HG03457 (cell line): ENCODE data around the gene IFT88.
A peak's percentile ranks its signal among the peaks of the same experiment; 100 is the strongest.

Experiments used
- ATAC-seq: cut with Tn5 transposase; IDR thresholded peaks from one replicate; pipeline ENCODE4 v1.9.1; 2021; ENCODE audit warnings: moderate number of reproducible peaks; ENCODE audit not compliant: unreplicated experiment

The IFT88 gene

GRCh38 chr13:20684546-20684945, 117.6 kb downstream of the IFT88 start:
- ATAC-seq: no peak

GRCh38 chr13:20685092-20685491, 118.1 kb downstream of the IFT88 start:
- ATAC-seq: no peak

DNA sequence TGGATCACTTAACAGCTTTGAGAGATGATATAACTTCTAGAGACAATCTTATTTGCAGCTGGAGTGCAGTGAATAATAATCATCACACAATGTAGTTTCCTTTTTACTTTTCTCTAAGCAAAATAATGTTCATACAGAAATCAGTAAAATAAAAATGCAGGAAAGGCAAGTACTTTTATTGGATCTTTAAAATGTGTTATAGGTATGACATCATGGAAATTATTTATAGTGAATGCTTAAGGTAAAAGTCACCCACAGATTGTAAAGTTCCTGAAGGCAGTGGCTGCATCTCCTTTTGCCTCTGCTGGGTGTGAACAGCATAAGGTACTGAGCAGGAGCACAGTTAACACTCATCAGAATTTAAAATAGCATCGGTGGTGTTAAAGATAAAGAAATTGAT, 119.2 kb downstream of the IFT88 start:
- ATAC-seq: no peak

- no peak for ATAC-seq
These were observed 120.1 kb downstream of the IFT88 start for GRCh38 chr13:20686863-20687579.

DNA sequence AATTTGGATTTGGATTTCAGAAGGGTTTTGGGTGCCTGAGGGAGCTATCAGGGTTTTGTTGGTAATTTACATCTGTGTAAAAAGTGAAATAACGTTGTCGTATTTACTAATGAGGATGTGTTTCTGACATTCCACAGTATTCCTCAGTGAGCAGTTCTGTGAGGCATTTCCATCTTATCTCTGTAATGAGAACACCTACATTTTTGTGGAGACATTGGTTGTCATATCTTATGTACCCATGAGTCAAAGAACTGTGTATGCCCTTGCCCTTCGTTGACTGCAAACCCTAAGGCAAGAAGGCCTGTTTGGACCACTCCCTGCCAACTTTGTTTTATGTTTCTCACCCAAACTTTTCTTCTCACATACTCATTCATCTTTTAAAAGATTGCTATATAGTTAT, 122.3 kb downstream of the IFT88 start:
- no peak for ATAC-seq

- no peak for ATAC-seq
These were observed 124.7 kb downstream of the IFT88 start for GRCh38 chr13:20691616-20692015.

DNA sequence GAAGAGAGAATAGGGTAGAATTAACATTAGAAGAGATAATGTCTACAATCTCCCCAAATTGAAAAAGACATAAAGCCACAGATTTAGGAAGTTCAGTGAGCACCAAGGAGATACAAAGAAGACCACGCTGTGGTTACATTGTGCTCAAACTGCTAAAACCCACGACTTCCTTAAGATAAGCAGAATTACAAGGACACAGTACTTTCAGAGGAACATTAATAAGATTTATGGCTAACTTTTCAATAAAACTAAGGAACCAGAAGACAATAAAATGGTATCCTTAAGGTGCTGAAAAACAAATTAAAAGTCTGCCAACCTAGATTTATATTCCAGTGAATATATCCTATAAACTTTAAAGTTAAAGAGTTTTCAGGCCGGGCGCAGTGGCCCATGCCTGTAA, 129.1 kb downstream of the IFT88 start:
- no peak for ATAC-seq

- no peak for ATAC-seq
These were observed 132.8 kb downstream of the IFT88 start for GRCh38 chr13:20699715-20700114.

- ATAC-seq: no peak
These were observed 133.3 kb downstream of the IFT88 start for GRCh38 chr13:20700288-20700687.

GRCh38 chr13:20701461-20701860, 134.5 kb downstream of the IFT88 start:
- ATAC-seq: no peak

DNA sequence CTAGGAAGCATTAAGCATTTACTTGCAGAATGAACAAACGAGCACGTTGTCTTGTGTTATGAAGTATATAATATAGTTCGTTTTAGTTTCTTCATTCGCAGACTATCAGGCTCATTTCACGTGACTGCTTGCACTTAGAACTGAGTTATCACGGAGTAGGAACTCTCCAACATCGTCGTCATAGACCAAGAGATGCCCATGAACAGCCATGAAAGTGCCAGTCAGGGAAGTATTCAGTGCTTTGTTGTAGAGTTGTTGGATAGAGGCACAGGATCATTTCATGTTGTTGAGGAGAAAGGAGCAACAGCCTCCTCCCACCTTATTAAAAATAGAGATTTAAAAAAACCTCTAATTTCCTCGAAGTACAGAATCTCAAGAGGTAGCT, 135.6 kb downstream of the IFT88 start:
- no peak for ATAC-seq

DNA sequence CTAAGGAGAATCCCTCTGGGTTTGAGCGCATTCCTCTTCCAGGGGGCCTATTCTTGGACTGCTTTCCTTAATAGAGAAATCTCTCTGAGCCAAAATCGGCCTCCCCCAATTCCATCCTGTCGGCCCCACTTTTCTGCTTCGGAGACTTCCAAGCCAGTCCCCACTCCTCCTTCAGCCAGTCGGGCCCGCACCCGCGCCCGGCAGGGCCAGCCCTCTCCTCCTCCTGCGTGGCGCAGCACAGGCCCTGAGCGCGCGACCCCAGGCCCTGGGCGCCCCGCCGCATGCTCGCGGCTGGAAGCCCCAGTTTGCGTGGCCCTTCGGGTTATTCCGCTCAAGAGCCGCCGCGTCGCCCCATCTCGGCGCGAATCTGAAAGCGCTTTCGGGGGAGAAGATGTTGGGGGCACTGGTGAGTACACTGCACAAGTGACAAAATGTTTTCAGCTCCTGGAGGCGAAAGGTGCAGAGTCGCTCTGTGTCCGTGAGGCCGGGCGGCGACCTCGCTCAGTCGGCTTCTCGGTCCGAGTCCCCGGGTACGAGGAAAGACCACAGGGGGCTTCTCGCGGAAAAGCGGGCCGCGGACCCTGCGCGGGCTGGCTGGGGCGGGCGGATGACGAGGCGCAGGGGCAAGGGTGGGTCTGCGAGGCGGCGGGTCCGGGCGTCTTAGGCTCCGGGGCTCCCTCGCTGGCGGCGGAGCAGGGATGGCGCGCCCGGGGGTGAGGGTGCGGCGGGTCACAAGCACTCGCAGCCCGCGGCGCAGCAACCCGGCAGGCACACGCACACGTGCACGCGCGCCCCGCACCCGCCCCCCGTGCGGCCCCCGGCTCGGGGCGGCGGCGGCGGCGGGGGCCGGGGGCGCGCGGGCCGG, 136.2 kb downstream of the IFT88 start, which contains the start of gene IL17D:
TSS of gene IL17D (plus strand) at position 785 of the 865 bp plus-strand sequence. CDS start 303 bp downstream, outside the sequence.
- ATAC-seq: peak; percentile 29

- ATAC-seq: peak; percentile 81
These were observed 137.0 kb downstream of the IFT88 start for GRCh38 chr13:20703780-20704458.

DNA sequence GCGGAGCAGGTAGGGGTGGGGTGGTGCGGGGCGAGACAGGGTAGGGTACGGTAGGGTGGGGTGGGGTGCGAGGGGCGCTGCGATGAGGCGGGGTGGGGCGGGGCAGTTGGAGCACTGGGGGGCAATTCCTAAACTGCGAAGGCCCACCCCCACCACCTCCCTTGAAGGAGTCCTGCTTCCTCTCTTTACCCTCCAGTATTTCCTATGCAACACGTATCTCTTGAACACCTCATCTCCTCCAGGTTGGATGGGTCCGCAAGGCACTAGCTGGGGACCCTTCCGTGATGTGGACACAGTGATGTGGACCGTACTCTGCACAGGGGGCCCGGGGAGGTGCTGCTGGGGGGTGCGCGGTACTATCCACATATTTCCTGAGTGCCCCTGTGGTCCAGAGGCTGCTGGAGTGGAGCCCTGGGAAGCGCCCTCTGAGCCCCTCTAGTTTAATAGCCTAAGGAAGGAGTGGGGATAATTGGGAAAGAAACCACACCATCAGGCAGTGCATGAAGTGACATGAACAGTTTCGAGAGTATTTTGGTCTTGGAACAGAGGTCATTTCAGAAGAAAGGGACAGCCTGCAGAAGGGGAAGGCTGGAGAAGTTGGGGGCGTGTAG, 137.6 kb downstream of the IFT88 start:
- no peak for ATAC-seq

GRCh38 chr13:20706661-20707060, 139.7 kb downstream of the IFT88 start:
- ATAC-seq: no peak

DNA sequence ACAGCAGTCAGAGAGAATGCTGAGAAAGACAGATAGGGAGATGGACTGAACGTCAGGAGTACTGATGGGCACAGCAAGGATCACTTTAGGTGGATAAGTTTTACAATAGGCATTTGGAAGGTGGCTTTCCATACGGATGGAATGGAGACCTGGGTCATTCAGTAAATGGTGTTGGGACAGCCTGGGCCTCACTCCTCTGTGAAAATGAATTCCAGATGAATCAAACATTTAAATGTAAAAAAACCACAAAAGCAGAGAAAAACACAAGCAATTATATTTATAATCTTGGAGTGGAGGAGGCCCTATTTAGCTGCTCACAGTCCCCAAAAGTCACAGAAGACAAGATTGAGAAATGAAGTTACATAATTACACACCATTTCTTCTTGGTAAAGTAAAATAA, 141.3 kb downstream of the IFT88 start:
- ATAC-seq: no peak

GRCh38 chr13:20709369-20709768, 142.4 kb downstream of the IFT88 start:
- ATAC-seq: no peak

DNA sequence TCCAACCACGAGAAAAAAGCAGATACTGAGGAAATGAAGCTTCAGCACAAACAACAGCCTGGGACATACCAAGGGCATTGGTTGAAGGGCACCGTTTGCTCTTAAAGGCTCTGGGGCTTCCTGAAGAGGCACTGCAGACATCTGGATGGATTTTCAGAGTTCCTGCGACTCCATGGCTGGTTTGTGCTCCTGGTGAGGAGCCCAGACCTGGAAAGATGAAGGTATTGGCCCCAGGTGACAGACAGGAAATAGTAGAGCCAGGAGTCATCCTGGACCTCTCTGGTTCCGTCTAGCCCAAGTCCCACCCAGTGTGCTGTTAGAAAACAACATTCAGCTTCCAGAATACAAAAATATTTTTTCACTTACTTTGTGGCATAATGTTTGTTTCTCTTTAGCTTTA, 142.8 kb downstream of the IFT88 start:
- ATAC-seq: no peak

GRCh38 chr13:20711301-20712044, 144.5 kb downstream of the IFT88 start:
- no peak for ATAC-seq

- no peak for ATAC-seq
These were observed 146.0 kb downstream of the IFT88 start for GRCh38 chr13:20713014-20713376.

DNA sequence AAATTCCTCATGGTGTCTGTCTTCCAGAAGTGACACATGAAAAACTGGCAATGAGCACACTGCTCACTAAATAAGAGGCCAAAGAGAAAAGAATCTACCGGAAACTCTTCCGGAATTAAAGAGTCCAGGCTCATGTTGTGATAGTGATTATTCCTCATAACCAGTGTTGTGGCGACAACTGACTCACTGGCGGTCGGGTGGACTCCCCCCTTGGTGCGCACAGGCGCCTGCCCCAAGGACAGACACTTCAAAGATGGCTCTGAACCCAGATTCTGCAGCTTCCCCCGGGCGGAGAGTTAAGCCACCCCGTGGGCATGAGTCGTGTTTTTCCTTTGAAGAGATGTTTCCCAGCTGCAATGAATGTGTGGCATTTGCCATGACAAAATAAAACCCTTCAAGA, 146.8 kb downstream of the IFT88 start:
- no peak for ATAC-seq
